GM21526 (cell line): ENCODE measurements around the gene MAN2A1.
"Not testable (repeated sequence)": the region's sequence is repeated elsewhere in the genome, so short reads cannot be mapped to it uniquely, and the experiment has no call there.

ENCODE experiments used
- ATAC-seq: cut with Tn5 transposase; IDR thresholded peaks from one replicate; pipeline ENCODE4 v1.9.1; 2021; ENCODE audit warnings: moderate library complexity; ENCODE audit not compliant: unreplicated experiment, low FRiP score

Gene MAN2A1

GRCh38 chr5:109812698-109813097 lies 123.0 kb downstream of the MAN2A1 start:
- no peak for ATAC-seq

GRCh38 chr5:109816732-109817131 lies 127.0 kb downstream of the MAN2A1 start:
- ATAC-seq: no peak

GRCh38 chr5:109819878-109820277 lies 130.2 kb downstream of the MAN2A1 start:
- no peak for ATAC-seq

GRCh38 chr5:109823597-109823996 lies 133.9 kb downstream of the MAN2A1 start:
- no peak for ATAC-seq

GRCh38 chr5:109825450-109825849 lies 135.7 kb downstream of the MAN2A1 start:
- ATAC-seq: no peak

GRCh38 chr5:109826426-109826825 lies 136.7 kb downstream of the MAN2A1 start:
- no peak for ATAC-seq

- no peak for ATAC-seq
Measured at GRCh38 chr5:109829331-109829730, 139.6 kb downstream of the MAN2A1 start.

GRCh38 chr5:109830955-109831502 lies 141.3 kb downstream of the MAN2A1 start:
- ATAC-seq: no peak

GRCh38 chr5:109832207-109833188 lies 142.8 kb downstream of the MAN2A1 start:
- ATAC-seq: not testable (repeated sequence)

GRCh38 chr5:109833946-109834345 lies 144.2 kb downstream of the MAN2A1 start:
- no peak for ATAC-seq

GRCh38 chr5:109836280-109836679 lies 146.6 kb downstream of the MAN2A1 start:
- no peak for ATAC-seq

- ATAC-seq: no peak
Measured at GRCh38 chr5:109837231-109837861, 147.6 kb downstream of the MAN2A1 start.

GRCh38 chr5:109838157-109838556 lies 148.4 kb downstream of the MAN2A1 start:
- ATAC-seq: no peak

- no peak for ATAC-seq
Measured at GRCh38 chr5:109844148-109844547, 154.4 kb downstream of the MAN2A1 start.

- ATAC-seq: no peak
Measured at GRCh38 chr5:109844695-109845094, 155.0 kb downstream of the MAN2A1 start.

GRCh38 chr5:109848130-109848529 lies 158.4 kb downstream of the MAN2A1 start:
- no peak for ATAC-seq

GRCh38 chr5:109849478-109850088 lies 159.9 kb downstream of the MAN2A1 start:
- ATAC-seq: no peak

- no peak for ATAC-seq
Measured at GRCh38 chr5:109852371-109853155, 162.8 kb downstream of the MAN2A1 start.

GRCh38 chr5:109853377-109853776 lies 163.7 kb downstream of the MAN2A1 start:
- ATAC-seq: no peak

GRCh38 chr5:109855056-109855455 lies 165.3 kb downstream of the MAN2A1 start:
- no peak for ATAC-seq
